GM12878 (cell line): ENCODE results near the gene SLX4. TPM values are rescaled to one million over a fixed set of nuclear protein-coding genes. Genes with fewer than 3 reads are reported as not detected.

ENCODE experiments used
- CBFB ChIP-seq: IDR thresholded peaks from 2 replicates; pipeline ENCODE4 v1.6.1; 2016; ENCODE audit warnings: antibody characterized with exemption, low read depth
- CBX3 ChIP-seq: fragments of 200-600 bp; sonication (generic); IDR thresholded peaks from 2 replicates; pipeline ENCODE4 v1.6.1; 2016; ENCODE audit warnings: low read depth, borderline replicate concordance
- CEBPZ ChIP-seq: fragments of 150-350 bp; IDR thresholded peaks from 2 replicates; pipeline ENCODE4 v1.6.1; 2016; ENCODE audit warnings: low read depth, low read length
- CREM ChIP-seq: IDR thresholded peaks from 2 replicates; pipeline ENCODE4 v1.6.1; 2014; ENCODE audit warnings: antibody characterized with exemption, low read depth
- ESRRA ChIP-seq: IDR thresholded peaks from 2 replicates; pipeline ENCODE4 v1.6.1; 2012; ENCODE audit warnings: mild to moderate bottlenecking, low read length, improper control_type of control experiment
- GABPA ChIP-seq: IDR thresholded peaks from 2 replicates; pipeline ENCODE4 v1.6.1; 2014; ENCODE audit warnings: antibody characterized with exemption, low read depth, mild to moderate bottlenecking, inconsistent platforms
- HCFC1 ChIP-seq: fragments of 150-350 bp; IDR thresholded peaks from 2 replicates; pipeline ENCODE4 v1.6.1; 2014; ENCODE audit warnings: low read length
- IKZF2 ChIP-seq, 2 experiments: fragments of 450-650 bp; IDR thresholded peaks; 2 replicates each; pipeline ENCODE4 v1.6.1; 2017; ENCODE audit warnings: mild to moderate bottlenecking in 2 of 2, moderate library complexity in 2 of 2
- JUNB ChIP-seq: IDR thresholded peaks from 2 replicates; pipeline ENCODE4 v1.6.1; 2016; ENCODE audit warnings: antibody characterized with exemption, mild to moderate bottlenecking
- KDM1A ChIP-seq: fragments of 200-600 bp; sonication (generic); IDR thresholded peaks from 2 replicates; pipeline ENCODE4 v1.6.1; 2016; ENCODE audit warnings: borderline replicate concordance
- LARP7 ChIP-seq: fragments of 450-650 bp; IDR thresholded peaks from 2 replicates; pipeline ENCODE4 v1.6.1; 2017; ENCODE audit warnings: mild to moderate bottlenecking
- RAD51 ChIP-seq: fragments of 450-650 bp; IDR thresholded peaks from 2 replicates; pipeline ENCODE4 v1.6.1; 2016; ENCODE audit warnings: moderate library complexity, mild to moderate bottlenecking, inconsistent platforms
- RUNX3 ChIP-seq: IDR thresholded peaks from 2 replicates; pipeline ENCODE4 v1.6.1; 2012; ENCODE audit warnings: low read length, inconsistent platforms
- SMAD1 ChIP-seq: fragments of 450-650 bp; IDR thresholded peaks from 2 replicates; pipeline ENCODE4 v1.6.1; 2018; ENCODE audit warnings: mild to moderate bottlenecking, low read depth; ENCODE audit not compliant: partially characterized antibody
- SP1 ChIP-seq: IDR thresholded peaks from one replicate; pipeline ENCODE4 v1.6.1; 2011; ENCODE audit warnings: low read depth, low read length
- SREBF2 ChIP-seq: IDR thresholded peaks from 2 replicates; pipeline ENCODE4 v1.6.1; 2012; ENCODE audit warnings: mild to moderate bottlenecking, low read length
- YY1 ChIP-seq: IDR thresholded peaks from 2 replicates; pipeline ENCODE4 v1.6.1; 2011; ENCODE audit warnings: low read depth, mild to moderate bottlenecking, low read length
- ZBTB11 ChIP-seq: fragments of 450-650 bp; formaldehyde crosslinking; IDR thresholded peaks from 2 replicates; pipeline ENCODE4 v1.5.0; 2022; ENCODE audit warnings: mild to moderate bottlenecking, missing genetic modification characterization
- ZNF217 ChIP-seq: fragments of 450-650 bp; IDR thresholded peaks from 2 replicates; pipeline ENCODE4 v1.6.1; 2017; ENCODE audit warnings: antibody characterized with exemption, mild to moderate bottlenecking
- ZNF687 ChIP-seq: fragments of 450-650 bp; IDR thresholded peaks from 2 replicates; pipeline ENCODE4 v1.6.1; 2017; ENCODE audit warnings: mild to moderate bottlenecking, moderate library complexity
- polyA plus RNA-seq, 11 experiments: library from polyadenylated mRNA; depleted of rRNA in 4 of 11; unstranded in 6 of 11; stranded (reverse) in 5 of 11; fragments of >200 nt; fragmentation: Nextera tagmentation in 4 of 11; fragmentation: Illumina TruSeq in 1 of 11; extraction: Ambion mirVana in 4 of 11; extraction: Trizol in 1 of 11; gene quantifications; 1 replicate in 1 of 11; 2 replicates in 10 of 11; pipeline versions ENCODE4 v1.2.1 to v1.2.3, GENCODE V29; 2011 to 2016; ENCODE audit warnings: inconsistent platforms in 2 of 11, missing spikeins in 2 of 11, low read depth in 1 of 11
- total RNA-seq, 4 experiments: library from RNA; depleted of rRNA in 3 of 4; stranded (reverse); fragments of >200 nt in 3 of 4; fragmentation: Illumina TruSeq in 1 of 4; extraction: Trizol in 1 of 4; gene quantifications; 2 replicates each; pipeline versions ENCODE4 v1.2.1 to v1.2.3, GENCODE V29; 2013 to 2021

SLX4 gene
- total and polyA plus RNA-seq, 10 of the 15 experiments (the other 5 are each of a cell fraction or from before 2014, with no cell fraction given) = 0.18 to 12.3 (median 4.8) TPM

GRCh38 chr16:3608069-3608468 is 3.3 kb downstream of the SLX4 start (continued):
- TF ChIP-seq ZBTB11 = no peak
- TF ChIP-seq RAD51 = peak; percentile 49; the same call in 1 of the 2 replicates
- TF ChIP-seq IKZF2 (IDR thresholded peaks at IDR 0.05) = 0 out of 4 replicates have a peak, but pooled peaks of 1 of the 2 experiments have one; percentile 22
- TF ChIP-seq CBX3 = no peak
- TF ChIP-seq ZNF217 = 0 out of 2 replicates have a peak, but pooled peaks have one; percentile 51
- TF ChIP-seq CREM = 0 out of 2 replicates have a peak, but pooled peaks have one; percentile 30
- no peak for TF ChIP-seq ESRRA
- no peak for TF ChIP-seq CBFB
- no peak for TF ChIP-seq SREBF2
- no peak for TF ChIP-seq GABPA
- TF ChIP-seq KDM1A = no peak
- TF ChIP-seq LARP7 = no peak
- TF ChIP-seq RUNX3 = peak; percentile 31; the same call in 1 of the 2 replicates
- no peak for TF ChIP-seq CEBPZ
- peak; percentile 26 for TF ChIP-seq SMAD1
- TF ChIP-seq SP1 = no peak
- TF ChIP-seq ZNF687 = peak; percentile 41; the same call in 1 of the 2 replicates
- no peak for TF ChIP-seq HCFC1
- TF ChIP-seq YY1 = 0 out of 2 replicates have a peak, but pooled peaks have one; percentile 21
- peak; percentile 32; the same call in 1 of the 2 replicates for TF ChIP-seq JUNB
